ENCODE measurements around the gene RNF25. TPM values are rescaled to one million over a fixed set of nuclear protein-coding genes. Genes with fewer than 3 reads are reported as not detected.
A peak's percentile ranks its signal among the peaks of the same experiment; 100 is the strongest.
"Not testable (repeated sequence)": the region's sequence is repeated elsewhere in the genome, so short reads cannot be mapped to it uniquely, and the experiment has no call there.

The RNF25 gene
- total RNA-seq, 4 donors from 2014 or later = 15.8 to 26.1 (median 19.9) TPM

DNA sequence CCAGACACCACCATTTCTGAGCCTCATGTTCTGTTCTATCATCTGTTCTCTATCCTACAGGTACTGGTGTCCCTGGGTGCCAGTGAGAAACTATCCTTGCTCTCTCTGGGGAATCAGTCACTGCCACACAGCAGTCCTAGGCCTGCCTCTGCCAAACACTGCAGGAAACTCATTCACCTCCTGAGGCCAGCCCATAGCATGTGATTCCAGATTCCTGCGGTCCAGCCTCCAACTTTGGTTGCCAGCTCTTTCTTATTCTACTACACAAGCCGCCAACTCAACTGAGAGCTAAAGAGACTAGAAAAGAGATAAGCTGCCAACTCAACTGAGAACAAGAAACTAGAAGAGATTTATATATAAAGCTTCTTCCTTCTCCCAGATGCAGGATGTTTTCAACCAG, 30.0 kb upstream of the RNF25 start:
- no peak for DNase-seq
- TF ChIP-seq POLR2A (IDR thresholded peaks at IDR 0.05) = no peak
- TF ChIP-seq, protein P1, sequence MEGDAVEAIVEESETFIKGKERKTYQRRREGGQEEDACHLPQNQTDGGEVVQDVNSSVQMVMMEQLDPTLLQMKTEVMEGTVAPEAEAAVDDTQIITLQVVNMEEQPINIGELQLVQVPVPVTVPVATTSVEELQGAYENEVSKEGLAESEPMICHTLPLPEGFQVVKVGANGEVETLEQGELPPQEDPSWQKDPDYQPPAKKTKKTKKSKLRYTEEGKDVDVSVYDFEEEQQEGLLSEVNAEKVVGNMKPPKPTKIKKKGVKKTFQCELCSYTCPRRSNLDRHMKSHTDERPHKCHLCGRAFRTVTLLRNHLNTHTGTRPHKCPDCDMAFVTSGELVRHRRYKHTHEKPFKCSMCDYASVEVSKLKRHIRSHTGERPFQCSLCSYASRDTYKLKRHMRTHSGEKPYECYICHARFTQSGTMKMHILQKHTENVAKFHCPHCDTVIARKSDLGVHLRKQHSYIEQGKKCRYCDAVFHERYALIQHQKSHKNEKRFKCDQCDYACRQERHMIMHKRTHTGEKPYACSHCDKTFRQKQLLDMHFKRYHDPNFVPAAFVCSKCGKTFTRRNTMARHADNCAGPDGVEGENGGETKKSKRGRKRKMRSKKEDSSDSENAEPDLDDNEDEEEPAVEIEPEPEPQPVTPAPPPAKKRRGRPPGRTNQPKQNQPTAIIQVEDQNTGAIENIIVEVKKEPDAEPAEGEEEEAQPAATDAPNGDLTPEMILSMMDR (IDR thresholded peaks at IDR 0.05) = no peak
- Histone ChIP-seq H3K27me3 (no peaks in the 10 kb centered on the region), H3K27ac (no peak overlapping the region), H3K9me3 (no peaks in the 10 kb centered on the region), H3K36me3 (peaks cover 12 to 23% of the 10 kb centered on the region in 2 donors), H3K4me1 (no peaks in the 10 kb centered on the region), H3K4me3 (replicated peaks in 1 of 3) (no peak overlapping the region)
- intact Hi-C loops (cut with DNase I) = no loop called here
- 92 to 93% methylated on average over 2 of the region's 2 CpGs for WGBS, 2 donors

DNA sequence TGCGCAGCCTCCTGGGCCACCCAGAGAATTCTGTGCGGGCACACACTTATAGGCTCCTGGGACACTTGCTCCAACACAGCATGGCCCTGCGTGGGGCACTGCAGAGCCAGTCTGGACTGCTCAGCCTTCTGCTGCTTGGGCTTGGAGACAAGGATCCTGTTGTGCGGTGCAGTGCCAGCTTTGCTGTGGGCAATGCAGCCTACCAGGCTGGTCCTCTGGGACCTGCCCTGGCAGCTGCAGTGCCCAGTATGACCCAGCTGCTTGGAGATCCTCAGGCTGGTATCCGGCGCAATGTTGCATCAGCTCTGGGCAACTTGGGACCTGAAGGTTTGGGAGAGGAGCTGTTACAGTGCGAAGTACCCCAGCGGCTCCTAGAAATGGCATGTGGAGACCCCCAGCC, 27.1 kb upstream of the RNF25 start:
- Histone ChIP-seq H3K4me1 (no peaks in the 10 kb centered on the region), H3K36me3 (peaks cover 30 to 33% of the 10 kb centered on the region in 2 donors), H3K27me3 (no peaks in the 10 kb centered on the region), H3K27ac (no peak overlapping the region), H3K4me3 (replicated peaks in 1 of 3) (no peak overlapping the region), H3K9me3 (no peaks in the 10 kb centered on the region)
- WGBS, 2 donors = 75 to 96% methylated on average over 4 to 5 of the region's 8 CpGs
- intact Hi-C loops (cut with DNase I) = no loop called here
- no peak for DNase-seq
- TF ChIP-seq POLR2A (IDR thresholded peaks at IDR 0.05) = no peak

DNA sequence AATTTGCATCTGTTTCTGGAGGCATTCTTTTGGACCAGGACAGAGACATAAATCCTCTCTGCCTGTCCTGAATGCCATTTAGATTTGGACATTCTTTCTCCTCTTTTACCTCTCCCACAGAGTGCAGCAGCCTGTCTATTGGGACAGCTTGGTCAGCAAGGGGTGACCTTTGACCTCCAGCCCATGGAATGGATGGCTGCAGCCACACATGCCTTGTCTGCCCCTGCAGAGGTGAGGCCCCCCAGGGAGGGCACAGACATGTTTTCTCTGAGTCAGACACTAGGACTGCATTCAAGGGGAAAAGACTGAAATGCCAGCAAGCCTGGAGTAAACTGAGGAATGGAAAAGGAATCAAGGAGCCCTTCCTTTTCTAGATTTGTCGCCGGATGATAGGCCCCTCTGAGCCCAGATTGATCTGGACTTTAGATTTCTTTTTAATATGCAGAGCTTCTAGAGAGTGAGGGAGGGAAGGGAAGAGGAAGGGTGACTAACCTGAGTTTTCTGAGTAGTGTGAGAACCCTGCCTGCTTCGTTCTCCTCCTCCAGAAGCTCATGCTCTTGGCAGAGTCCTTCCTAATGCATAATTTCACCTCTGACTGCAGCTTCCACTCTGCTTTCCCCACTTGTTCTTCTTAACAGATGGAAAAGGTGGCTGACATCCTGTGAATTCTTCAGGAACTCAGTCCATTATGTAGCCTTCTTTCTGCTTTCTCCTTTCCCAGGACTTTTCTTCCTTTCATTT, 22.8 kb upstream of the RNF25 start:
- WGBS, 2 donors = 92 to 95% methylated on average over 3 of the region's 3 CpGs
- Histone ChIP-seq H3K9me3 (no peaks in the 10 kb centered on the region), H3K36me3 (peaks cover 56 to 71% of the 10 kb centered on the region in 2 donors), H3K4me3 (replicated peaks in 1 of 3) (no peak overlapping the region), H3K4me1 (no peaks in the 10 kb centered on the region), H3K27ac (no peak overlapping the region), H3K27me3 (no peaks in the 10 kb centered on the region)
- no peak for DNase-seq
- intact Hi-C loops (cut with DNase I) = no loop called here
- TF ChIP-seq, protein P1 (IDR thresholded peaks at IDR 0.05) = no peak
- TF ChIP-seq POLR2A (IDR thresholded peaks at IDR 0.05) = no peak

DNA sequence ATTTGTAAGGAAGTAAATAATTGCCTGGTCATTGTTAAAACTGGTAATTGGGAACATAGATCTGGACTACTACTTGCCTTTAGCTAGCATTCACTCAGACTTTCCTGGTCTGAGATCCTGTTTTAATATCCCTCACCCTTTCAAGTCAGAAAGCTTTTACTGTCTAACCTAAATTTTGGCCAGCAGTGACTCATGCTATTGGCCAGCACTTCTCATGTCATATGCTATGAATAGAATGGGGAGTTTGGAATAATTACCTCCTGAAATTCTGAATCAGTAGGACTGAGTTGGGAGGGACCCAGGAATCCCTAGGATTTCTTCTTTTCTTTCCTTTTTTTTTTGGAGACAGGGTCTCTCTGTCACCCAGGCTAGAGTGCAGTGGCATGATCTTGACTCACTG, 19.4 kb upstream of the RNF25 start:
- Histone ChIP-seq H3K36me3 (peaks cover 49 to 56% of the 10 kb centered on the region in 2 donors), H3K27ac (no peak overlapping the region), H3K4me3 (replicated peaks in 1 of 3) (no peak overlapping the region), H3K4me1 (no peaks in the 10 kb centered on the region), H3K9me3 (no peaks in the 10 kb centered on the region), H3K27me3 (no peaks in the 10 kb centered on the region)
- no peak for DNase-seq
- no peak for TF ChIP-seq POLR2A (IDR thresholded peaks at IDR 0.05)
- TF ChIP-seq, protein P1 (IDR thresholded peaks at IDR 0.05) = no peak
- intact Hi-C loops (cut with DNase I) = no loop called here

DNA sequence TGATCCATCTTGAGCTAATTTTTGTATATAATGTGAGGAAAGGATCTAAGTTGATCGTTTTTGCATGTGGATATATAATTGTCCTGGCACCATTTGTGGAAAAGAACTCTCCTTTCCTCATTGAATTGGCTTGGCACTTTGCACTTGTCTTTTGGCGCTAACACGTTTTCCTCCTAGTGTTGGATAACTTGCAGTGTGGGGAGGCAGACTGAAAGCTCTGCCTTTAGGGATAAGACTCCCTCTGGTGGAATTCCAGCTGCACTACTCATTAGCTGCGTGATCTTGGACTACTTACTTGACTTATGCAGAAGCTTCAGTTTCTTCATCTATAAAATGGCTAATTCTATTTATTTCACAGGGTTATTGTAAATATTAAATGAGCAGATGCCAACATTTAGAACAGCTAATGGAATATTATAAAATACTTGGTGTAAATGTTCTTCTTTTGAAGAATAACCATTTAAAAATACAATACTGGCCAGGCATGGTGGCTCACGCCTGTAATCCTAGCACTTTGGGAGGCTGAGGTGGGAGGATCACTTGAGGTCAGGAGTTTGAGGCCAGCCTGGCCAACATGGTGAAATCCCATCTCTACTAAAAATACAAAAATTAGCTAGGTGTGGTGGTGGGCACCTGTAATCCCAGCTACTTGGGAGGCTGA, 15.7 kb upstream of the RNF25 start:
- DNase-seq = peak; percentile 46 to 58
- H3K27ac ChIP-seq; H3K27me3 ChIP-seq; intact Hi-C loops (cut with DNase I); H3K4me1 ChIP-seq; H3K4me3 ChIP-seq (replicated peaks in 1 of 3); H3K9me3 ChIP-seq: not testable (repeated sequence)
- peaks cover 24 to 34% of the 10 kb centered on the region in 2 donors for H3K36me3 ChIP-seq
- TF ChIP-seq, protein P1 (IDR thresholded peaks at IDR 0.05) = peak in 5 of 6 experiments; percentile 50 to 78 (median 65)
- WGBS, 2 donors = 30 to 31% methylated on average over 5 of the region's 5 CpGs
